Heart right ventricle (tissue), 16 donors: ENCODE measurements around the gene CHN2. TPM values are rescaled to one million over a fixed set of nuclear protein-coding genes. Genes with fewer than 3 reads are reported as not detected.

ENCODE experiments used
- ATAC-seq, 8 donors: fragments of 200-7000 bp; cut with Tn5 transposase; one replicate each; pipeline ENCODE4 v1.9.1; 2020; ENCODE audit warnings: mild to moderate bottlenecking in 8 of 8, moderate library complexity in 8 of 8, moderate number of reproducible peaks in 1 of 8
- DNase-seq, 2 donors: peaks; one replicate each; pipeline ENCODE4 v3.0.0-alpha.2; 2020
- H3K27ac ChIP-seq, 10 donors: fragments of 200-600 bp; sonication (generic) in 2 of 10; one replicate each; pipeline versions ENCODE4 v1.5.0 to v1.8.0; 2020 to 2022; ENCODE audit warnings: mild to moderate bottlenecking in 3 of 10
- H3K27me3 ChIP-seq, 7 donors: fragments of 200-600 bp; one replicate each; pipeline ENCODE4 v1.8.0; 2021 to 2022; ENCODE audit warnings: mild to moderate bottlenecking in 2 of 7
- H3K36me3 ChIP-seq, 9 donors: fragments of 200-600 bp; sonication (generic) in 1 of 9; one replicate each; pipeline versions ENCODE4 v1.5.0 to v1.8.0; 2020 to 2022; ENCODE audit warnings: mild to moderate bottlenecking in 2 of 9
- H3K4me1 ChIP-seq, 9 donors: fragments of 200-600 bp; sonication (generic) in 1 of 9; one replicate each; pipeline versions ENCODE4 v1.5.0 to v1.8.0; 2020 to 2022; ENCODE audit warnings: mild to moderate bottlenecking in 4 of 9
- H3K4me3 ChIP-seq, 10 donors: fragments of 200-600 bp; sonication (generic) in 2 of 10; one replicate each; pipeline versions ENCODE4 v1.5.0 to v1.8.0; 2020 to 2022; ENCODE audit warnings: mild to moderate bottlenecking in 7 of 10, moderate library complexity in 2 of 10
- H3K9me3 ChIP-seq, 11 donors: fragments of 200-600 bp in 10 of 11; sonication (generic) in 2 of 11; one replicate each; pipeline versions ENCODE4 v1.5.0 to v1.8.0; 2013 to 2022; ENCODE audit warnings: mild to moderate bottlenecking in 2 of 11, control low read depth in 1 of 11, moderate library complexity in 1 of 11
- WGBS, 2 donors: extraction: QIAGEN DNeasy Blood & Tissue Kit; methylation state at CpG; one replicate each; pipeline ENCODE4 v1.1.7; 2013; ENCODE audit warnings: inconsistent platforms in 1 of 2; 5-methylcytosine and 5-hydroxymethylcytosine counted together
- intact Hi-C, 10 donors: fragments of 100-400 bp; cut with DNase I; formaldehyde crosslinking; loops; one replicate each; pipeline versions ENCODE4 v1.11.1 to v1.14.2; 2022
- polyA plus RNA-seq, 2 donors: library from polyadenylated mRNA; stranded (reverse); fragments of 200-250 nt; gene quantifications; one replicate each; pipeline ENCODE4 v1.2.3, GENCODE V29; 2013
- total RNA-seq, 10 donors: library from RNA; stranded (reverse); fragmentation: NEBNext Ultra II Directional in 3 of 10; extraction: Animal tissue kit (Norgen Biotek cat#: 25700) in 3 of 10; gene quantifications; one replicate each; pipeline versions ENCODE4 v1.2.1 to v1.2.4, GENCODE V29; 2021 to 2023
- TF ChIP-seq, protein P1 (sequence below), 9 donors: fragments of 200-600 bp; sonication (generic) in 2 of 9; IDR thresholded peaks; one replicate each; pipeline versions ENCODE4 v1.5.0 to v1.8.0; 2021 to 2022; ENCODE audit warnings: antibody characterized with exemption in 9 of 9, mild to moderate bottlenecking in 5 of 9, moderate library complexity in 1 of 9
- donor health status: Arrhythmogenic right ventricular cardiomyopathy.
- donor health status: ischemic (EF 13 %, LVEDD 7.1; RV severe dilation, severe dysfunction).
- donor health status: healthy with polysubstance abuse.
- donor health status: DM: no; HTN: yes; CAD: no.
- donor health status: DM: no; HTN: no; CAD: no.
- donor health status: ischemic (EF 25% LVEDD 6.9; RV normal size, moderate dysfunction).
- donor health status: ischemic (EF 25% LVEDD 5.7; RV mildly dilated, moderate dysfunction).
- donor health status: healthy.
- donor health status: DM: yes; HTN: yes; CAD: no.
- donor health status: Ischemic cardiomyopathy.
- donor health status: ischemic (EF 35%, LVEDD 5.7; RV mildly dilated, moderate dysfunction).
- donor health status: nonischemic (EF 11% LVEDD 7.7; RV severe dilation, severe dysfunction).
- donor health status: DM: yes; HTN: yes; CAD: no.
- donor health status: PGD.
- donor health status: ischemic (EF 29% LVEDD 5.4; RV normal size, mild dysfunction).
- donor health status: nonischemic (EF 23%, LVEDD 6.1; RV moderate dilation, normal function).

The CHN2 gene
- total and polyA plus RNA-seq, 12 donors: 5.9 to 54.9 (median 22.6) TPM

GRCh38 chr7:29269935-29270334 lies 75.4 kb downstream of the CHN2 start:
- ATAC-seq: no peak
- 78 to 82% methylated on average over 1 of the region's 1 CpG for WGBS, 2 donors
- no peak for DNase-seq
- Histone ChIP-seq H3K4me3 (no peak overlapping the region), H3K27me3 (no peaks in the 10 kb centered on the region), H3K4me1 (peaks cover 0 to 22% (median 9%) of the 10 kb centered on the region in 9 donors), H3K9me3 (no peaks in the 10 kb centered on the region), H3K27ac (no peak overlapping the region), H3K36me3 (no peaks in the 10 kb centered on the region)
- intact Hi-C loops: no loop called here
- TF ChIP-seq, protein P1, sequence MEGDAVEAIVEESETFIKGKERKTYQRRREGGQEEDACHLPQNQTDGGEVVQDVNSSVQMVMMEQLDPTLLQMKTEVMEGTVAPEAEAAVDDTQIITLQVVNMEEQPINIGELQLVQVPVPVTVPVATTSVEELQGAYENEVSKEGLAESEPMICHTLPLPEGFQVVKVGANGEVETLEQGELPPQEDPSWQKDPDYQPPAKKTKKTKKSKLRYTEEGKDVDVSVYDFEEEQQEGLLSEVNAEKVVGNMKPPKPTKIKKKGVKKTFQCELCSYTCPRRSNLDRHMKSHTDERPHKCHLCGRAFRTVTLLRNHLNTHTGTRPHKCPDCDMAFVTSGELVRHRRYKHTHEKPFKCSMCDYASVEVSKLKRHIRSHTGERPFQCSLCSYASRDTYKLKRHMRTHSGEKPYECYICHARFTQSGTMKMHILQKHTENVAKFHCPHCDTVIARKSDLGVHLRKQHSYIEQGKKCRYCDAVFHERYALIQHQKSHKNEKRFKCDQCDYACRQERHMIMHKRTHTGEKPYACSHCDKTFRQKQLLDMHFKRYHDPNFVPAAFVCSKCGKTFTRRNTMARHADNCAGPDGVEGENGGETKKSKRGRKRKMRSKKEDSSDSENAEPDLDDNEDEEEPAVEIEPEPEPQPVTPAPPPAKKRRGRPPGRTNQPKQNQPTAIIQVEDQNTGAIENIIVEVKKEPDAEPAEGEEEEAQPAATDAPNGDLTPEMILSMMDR (IDR thresholded peaks at IDR 0.05): no peak

DNA sequence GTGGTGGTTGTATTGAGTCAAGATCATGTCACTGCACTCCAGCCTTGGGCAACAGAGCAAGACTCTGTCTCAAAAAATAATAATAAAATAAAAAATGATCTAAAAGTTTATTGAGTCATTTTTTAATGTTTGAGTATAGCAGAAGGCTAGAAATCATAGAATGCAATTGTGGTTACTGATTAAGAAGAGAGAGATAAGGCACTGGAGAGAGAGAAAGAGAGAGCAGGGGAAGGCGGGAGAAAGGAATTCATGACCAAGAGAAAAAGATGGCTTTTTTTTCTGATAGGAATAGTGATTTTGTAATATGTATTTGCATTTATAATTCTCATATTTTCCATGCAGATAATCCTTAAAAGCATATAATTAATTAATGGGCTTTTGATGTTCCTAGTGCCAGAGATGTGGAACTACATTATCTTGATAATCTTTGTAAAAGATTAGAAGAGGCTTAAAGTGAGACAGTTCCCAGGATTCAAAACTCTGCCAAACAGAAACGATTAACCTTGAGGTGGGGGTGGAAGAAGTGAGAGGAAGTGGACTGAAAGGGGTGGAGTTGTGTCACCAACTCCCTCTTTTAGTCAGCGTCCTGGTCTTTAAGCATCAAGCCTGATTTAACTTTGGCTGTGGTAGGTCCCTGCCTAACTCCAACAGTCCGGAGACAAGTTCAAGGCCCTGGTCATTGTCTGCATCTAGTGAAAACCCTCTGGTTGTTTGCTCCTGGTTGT lies 76.2 kb downstream of the CHN2 start:
- TF ChIP-seq, protein P1 (IDR thresholded peaks at IDR 0.05): no peak
- H3K27ac ChIP-seq: no peak overlapping the region
- 49 to 52% methylated on average over 4 of the region's 4 CpGs for WGBS, 2 donors
- H3K27me3 ChIP-seq: no peaks in the 10 kb centered on the region
- no peaks in the 10 kb centered on the region for H3K36me3 ChIP-seq
- H3K9me3 ChIP-seq: no peaks in the 10 kb centered on the region
- intact Hi-C loops: no loop called here
- no peak overlapping the region for H3K4me3 ChIP-seq
- peaks cover 0 to 18% (median 6%) of the 10 kb centered on the region in 9 donors for H3K4me1 ChIP-seq
- ATAC-seq (no peak), DNase-seq (no peak)

DNA sequence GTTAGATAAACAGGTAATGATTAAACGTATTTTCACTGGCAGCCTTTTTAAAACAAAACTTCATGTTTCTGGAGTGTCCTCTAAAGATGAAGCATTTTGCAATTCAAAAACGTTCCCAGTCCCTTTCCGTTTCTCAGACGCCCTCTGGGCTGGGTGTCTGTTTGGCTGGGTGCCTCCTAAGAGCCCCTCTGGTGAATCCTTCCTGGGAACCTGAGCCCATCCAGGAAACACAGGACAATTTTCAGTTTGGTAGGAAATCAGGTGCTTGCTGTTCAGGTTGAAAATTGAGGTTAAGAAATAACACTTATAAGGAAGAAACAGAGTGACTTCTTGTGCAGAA lies 76.7 kb downstream of the CHN2 start:
- no peaks in the 10 kb centered on the region for H3K36me3 ChIP-seq
- intact Hi-C loops: no loop called here
- H3K9me3 ChIP-seq: no peaks in the 10 kb centered on the region
- H3K27ac ChIP-seq: no peak overlapping the region
- DNase-seq (no peak), ATAC-seq (no peak)
- 51 to 64% methylated on average over 4 of the region's 4 CpGs for WGBS, 2 donors
- no peaks in the 10 kb centered on the region for H3K27me3 ChIP-seq
- peaks cover 0 to 16% (median 6%) of the 10 kb centered on the region in 9 donors for H3K4me1 ChIP-seq
- TF ChIP-seq, protein P1 (IDR thresholded peaks at IDR 0.05): no peak
- no peak overlapping the region for H3K4me3 ChIP-seq

GRCh38 chr7:29272057-29272456 lies 77.5 kb downstream of the CHN2 start:
- ATAC-seq (no peak), DNase-seq (no peak)
- intact Hi-C loops: no loop called here
- Histone ChIP-seq H3K36me3 (no peaks in the 10 kb centered on the region), H3K4me3 (no peak overlapping the region), H3K9me3 (no peaks in the 10 kb centered on the region), H3K27me3 (no peaks in the 10 kb centered on the region), H3K4me1 (peaks cover 0 to 16% (median 6%) of the 10 kb centered on the region in 9 donors), H3K27ac (no peak overlapping the region)
- TF ChIP-seq, protein P1 (IDR thresholded peaks at IDR 0.05): no peak
- 95 to 96% methylated on average over 9 of the region's 9 CpGs for WGBS, 2 donors
